Measurements from ENCODE around the gene DGKG. TPM values are rescaled to one million over a fixed set of nuclear protein-coding genes. Genes with fewer than 3 reads are reported as not detected.

Gene DGKG
- total RNA-seq, 1 experiment from 2014 or later: 17.5 TPM

DNA sequence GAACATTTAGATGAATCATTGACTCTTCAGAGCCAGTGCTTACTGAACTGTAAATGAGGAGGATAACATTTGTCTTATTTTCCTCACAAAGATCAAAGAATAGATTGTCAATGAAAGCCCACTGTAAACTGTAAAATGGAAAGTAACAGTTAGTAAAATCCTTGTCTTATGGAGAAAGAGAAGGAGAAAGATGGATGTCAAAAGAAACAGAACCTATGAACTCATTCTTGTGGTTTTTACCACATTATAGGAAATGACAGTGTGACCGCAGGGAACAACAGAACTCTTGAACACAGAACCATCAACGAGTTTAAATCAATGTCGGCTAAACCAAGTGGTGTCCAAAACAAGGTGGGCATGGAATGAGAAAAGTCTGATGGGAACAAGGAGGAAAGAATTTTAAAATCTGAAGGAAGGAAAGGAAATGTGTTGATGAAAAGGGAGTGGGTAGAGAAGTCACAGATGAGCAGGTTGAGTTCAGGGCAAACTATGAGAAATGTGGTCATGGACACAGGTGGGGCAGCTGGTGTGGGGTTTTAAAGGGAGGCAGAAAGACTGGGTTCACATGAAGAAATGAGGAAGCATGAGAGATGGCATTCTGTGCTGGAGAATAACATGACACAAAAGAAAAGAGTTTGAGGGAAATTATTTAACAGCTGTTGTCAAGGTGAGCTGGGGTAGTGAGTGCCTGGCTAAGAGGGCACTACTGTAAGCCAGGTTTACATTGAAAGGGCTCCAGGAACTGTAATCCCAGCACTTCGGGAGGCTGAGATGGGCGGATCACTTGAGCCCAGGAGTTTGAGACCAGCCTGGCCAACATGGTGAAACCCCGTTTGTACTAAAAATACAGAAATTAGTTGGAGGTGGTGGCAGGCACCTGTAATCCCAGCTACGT, 210.7 kb downstream of the DGKG start:
- DNase-seq (ENCODE audit: extremely low read depth, low read depth): no peak

DNA sequence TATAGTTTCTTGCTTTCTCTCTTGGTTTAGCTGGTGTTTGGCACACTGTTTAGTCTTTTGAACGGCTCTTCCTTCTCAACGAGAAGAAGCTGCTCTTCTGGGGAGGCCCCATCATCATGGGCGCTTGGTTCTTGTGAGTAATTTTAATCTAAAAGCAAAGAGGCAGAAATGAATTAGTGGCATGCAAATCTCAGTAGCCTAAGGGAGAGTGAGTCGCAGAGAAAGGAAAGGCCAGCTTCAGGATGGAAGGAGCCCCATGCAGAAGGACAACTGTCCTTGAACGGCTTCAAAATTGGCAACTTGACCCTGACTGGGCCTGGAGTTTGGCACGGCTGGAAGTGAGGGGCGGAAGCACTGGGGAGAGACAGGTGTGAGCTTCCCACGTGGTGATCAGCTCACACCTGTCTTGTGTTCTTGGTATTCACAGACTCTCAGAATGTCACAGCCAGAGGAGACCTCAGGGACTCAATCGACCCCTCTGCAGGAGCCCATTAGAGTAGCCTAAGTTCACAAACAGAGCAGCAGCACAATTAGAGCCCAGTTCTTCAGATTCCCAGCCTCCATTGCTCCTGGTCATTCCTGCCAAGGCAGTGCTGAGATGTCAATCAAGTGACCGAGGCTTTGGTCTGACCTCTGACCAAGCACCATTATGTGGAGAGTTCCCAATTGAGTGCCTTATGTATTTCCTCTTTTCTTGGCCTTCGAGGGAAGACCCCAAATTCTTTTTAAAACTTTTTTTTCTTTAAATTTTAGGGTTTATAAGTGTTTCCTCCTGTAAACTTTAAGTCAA, 211.8 kb downstream of the DGKG start:
- DNase-seq (ENCODE audit: extremely low read depth, low read depth): no peak

DNA sequence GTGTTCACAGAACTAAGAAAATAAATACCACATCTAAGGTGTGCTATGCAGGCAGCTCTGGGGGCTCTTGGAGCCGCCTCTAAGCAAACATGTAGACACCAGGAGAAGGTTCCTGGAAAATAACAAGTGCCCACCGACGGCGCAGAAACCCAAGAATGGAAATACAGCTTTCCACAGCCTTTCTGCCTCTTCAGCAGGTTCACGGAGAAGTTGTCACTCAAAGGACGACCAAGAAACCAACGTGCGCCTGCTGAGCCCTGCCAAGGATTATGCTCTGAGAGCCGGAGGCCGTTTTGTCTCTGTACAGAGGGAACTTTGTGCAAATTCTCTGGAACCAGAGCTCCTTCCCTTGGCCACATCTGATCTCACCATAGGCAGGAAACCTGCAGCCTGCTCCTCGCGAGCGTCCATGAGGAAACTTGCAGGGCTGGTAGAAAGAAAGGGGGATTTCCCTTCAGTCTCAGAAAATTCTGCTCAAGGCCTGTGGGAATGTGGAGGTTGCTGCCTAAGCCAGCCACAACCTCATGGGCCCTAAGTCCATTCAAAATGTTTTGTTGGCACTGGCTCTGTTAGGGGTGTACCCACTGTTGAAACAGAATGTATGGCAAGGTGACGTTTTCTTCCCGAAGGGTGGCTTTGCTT, 212.6 kb downstream of the DGKG start:
- DNase-seq (ENCODE audit: extremely low read depth, low read depth): no peak

DNA sequence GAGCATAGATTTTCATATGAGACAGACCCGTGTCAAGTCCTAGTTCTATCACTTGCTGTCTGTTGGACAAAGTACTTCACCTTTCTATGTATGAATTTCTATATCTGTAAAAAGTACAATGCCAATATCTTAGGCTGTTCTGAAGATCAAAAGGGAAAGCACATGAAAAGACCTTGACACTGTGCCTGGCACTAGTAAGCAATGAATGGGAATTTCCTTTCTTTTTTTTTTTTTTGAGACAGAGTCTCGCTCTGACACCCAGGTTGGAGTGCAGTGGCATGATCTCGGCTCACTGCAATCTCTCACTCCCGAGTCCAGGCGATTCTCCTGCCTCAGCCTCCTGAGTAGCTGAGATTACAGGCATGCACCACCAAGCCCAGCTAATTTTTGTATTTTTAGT, 217.8 kb downstream of the DGKG start:
- no peak for DNase-seq (ENCODE audit: extremely low read depth, low read depth)

DNA sequence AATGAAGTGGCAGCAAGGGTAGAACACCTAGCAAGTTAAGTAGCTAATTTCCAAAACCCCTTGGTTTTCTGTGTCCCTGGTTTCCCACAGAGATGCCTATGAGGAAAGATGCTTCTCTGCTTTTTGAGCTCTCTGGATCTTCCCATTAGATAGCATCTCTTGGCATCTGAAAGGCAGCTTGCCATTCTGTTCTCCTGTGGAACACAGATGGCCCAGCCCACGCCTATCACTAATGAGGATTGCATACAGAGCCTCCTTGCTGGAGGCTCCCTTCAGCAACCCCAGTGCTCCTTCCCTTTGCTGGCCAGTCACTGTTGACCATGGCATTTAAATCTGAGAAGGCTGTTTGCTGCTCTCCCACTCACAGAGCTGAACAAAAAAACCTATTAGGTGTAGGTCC, 218.8 kb downstream of the DGKG start:
- no peak for DNase-seq (ENCODE audit: extremely low read depth, low read depth)

DNA sequence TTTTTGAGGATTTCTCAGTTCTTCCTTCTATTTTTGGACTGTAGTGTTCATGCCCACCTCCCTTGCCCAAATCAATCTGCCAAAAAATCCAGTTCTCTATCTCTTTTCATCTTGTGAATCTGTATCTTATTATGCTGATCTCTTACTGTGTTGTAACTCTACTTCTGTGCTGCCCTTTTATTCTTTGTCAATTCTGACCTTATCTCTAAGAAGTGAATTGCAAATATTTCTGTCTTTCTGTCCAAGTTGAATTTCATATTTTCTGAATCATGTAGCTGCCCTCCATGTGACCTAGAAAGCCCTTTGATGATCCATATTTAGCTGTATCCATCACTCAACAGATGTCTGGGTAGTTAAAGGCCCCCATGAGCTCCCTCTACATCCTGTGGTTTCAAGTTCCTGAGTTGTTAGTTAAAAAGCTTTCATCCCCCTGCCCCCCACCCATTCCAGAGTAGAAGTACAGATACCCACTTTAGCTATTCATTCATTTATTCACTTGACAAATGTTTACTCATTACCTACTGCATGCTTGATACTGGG, 219.6 kb downstream of the DGKG start:
- DNase-seq (ENCODE audit: extremely low read depth, low read depth): no peak

DNA sequence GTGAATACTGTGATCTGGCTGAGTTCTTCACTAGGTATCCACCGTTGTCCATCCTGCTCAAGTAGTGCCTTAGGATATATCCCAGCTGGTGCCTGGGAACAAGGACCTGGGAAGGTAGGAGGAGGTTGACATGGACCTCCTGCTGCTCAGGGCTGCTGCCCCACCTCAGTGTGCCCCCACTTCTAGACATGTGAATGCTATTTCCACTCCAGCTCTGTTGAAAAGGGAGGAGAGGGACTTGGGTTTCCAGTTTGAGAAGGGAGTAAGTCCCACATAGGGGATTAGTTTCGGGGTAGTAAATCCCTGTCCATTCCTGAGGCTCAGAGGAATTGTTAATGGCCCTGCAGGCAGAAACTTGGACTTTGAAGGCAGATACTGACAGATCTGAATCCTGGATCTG, 220.2 kb downstream of the DGKG start:
- DNase-seq (ENCODE audit: extremely low read depth, low read depth): no peak

DNA sequence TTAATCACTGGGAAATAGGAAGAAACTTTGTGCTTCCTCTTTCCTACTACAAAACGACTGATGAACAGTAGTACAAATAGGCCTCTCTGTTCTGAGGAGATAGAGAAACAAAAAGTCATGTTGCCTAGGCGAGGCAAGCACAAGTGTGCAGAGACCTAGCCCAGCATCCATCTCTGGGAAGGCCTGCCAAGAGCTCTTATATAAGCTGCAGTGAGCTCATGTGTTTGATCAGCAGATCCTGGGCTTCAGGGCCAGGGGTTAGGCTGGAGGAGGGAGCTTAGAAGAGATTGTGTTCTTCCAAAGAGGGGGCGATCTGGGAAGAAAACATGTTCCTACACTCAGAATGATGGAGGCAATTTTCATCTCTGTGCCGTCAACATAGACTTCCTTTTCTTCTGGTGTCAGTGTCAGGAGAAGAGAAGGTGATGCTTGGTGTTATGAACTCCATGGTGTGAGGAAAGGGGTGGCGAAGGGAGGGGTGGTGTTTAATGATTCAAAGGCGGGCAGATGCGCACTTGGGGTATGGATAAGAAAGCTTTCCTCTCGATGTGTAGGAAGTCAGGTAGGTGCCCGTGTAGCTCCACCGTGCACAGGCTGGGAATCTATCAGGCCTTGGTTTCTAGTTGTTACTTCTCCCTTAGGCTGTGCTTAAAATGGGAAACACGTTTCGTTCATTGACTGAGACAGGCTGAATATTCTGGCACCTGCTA, 223.6 kb downstream of the DGKG start:
- no peak for DNase-seq (ENCODE audit: extremely low read depth, low read depth)

DNA sequence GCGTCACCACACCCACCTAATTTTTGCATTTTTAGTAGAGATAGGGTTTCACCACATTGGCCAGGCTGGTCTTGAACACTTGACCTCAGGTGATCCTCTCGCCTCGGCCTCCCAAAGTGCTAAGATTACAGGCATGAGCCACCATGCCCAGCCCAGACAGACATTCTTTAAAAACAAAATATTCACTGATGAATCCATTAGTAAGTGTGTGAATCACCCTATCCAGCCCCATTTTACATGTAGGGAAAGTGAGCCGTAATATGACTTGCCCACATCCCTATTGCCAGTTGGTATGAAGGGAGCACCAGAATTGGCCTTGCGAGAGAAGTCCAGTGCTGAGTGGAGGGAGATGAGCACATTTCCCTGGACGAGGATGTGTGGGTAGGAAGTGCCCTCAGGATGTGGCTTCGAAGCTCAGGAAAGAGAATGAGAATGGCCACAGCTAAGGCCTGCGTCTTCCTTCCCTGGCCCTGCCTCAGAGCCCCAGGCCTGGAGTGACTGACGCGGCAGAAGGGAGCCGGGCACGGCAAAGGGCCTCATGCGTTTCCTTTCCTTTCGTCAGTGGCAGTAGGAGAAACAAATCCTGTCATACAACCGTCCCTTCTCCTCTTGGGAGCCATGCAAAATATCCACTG, 224.9 kb downstream of the DGKG start:
- no peak for DNase-seq (ENCODE audit: extremely low read depth, low read depth)

DNA sequence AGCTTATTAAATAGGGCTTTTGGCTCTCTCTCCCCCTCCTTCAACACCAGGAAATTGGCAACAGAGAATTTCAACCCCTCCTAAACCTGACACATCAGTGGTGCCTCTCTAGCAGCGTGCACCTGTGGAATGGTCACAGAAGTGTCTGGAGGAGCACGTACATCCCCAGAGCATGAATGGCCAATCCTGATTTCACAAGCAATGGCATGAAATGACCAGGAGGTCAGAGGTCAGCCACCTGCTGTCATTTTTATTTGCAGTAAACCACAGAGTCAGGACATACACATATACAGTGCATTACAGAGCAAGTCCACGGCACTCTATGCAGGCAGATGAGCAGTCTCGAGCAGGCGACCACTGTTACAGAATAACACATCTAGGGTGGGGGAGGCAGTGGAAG, 228.1 kb downstream of the DGKG start:
- DNase-seq (ENCODE audit: extremely low read depth, low read depth): no peak

DNA sequence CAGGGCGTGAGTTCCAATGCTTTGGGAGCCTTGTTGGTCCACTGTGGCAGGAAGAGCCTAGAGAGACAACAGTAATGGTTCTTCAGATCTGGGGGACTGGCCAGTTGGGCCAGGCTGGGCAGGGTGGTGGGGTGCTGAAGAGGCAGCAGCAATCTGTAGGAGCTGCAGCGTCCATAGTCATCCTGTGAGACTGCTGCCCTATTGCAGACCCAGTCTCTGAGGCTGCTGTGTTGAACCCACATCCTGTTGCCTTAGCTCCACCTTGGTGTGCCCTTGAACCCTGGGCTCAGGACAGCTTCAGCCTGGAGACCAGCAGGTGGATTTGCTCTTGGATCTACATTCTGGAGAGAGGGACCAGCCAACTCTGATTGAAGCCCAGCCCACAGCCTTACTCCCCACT, 229.5 kb downstream of the DGKG start:
- no peak for DNase-seq (ENCODE audit: extremely low read depth, low read depth)

DNA sequence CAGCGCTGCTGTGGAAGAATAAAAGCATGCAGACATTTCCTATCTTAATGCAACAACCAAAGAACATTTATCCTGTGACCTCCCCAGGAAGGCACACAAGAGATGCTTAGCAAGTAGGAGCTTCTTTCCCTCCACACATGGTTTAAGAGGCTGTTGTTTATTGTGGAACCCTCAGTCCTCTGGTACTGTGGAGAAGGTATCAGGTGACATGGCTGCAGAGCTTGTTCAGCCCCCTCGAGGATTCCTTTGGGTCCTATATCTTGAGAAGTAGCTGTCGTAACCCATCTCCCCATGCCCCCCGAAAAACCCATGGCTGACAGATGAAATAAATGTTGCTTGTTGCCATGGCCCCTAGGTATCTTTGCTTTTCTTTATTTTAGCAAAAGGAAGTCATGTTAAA, 232.8 kb downstream of the DGKG start:
- no peak for DNase-seq (ENCODE audit: extremely low read depth, low read depth)

DNA sequence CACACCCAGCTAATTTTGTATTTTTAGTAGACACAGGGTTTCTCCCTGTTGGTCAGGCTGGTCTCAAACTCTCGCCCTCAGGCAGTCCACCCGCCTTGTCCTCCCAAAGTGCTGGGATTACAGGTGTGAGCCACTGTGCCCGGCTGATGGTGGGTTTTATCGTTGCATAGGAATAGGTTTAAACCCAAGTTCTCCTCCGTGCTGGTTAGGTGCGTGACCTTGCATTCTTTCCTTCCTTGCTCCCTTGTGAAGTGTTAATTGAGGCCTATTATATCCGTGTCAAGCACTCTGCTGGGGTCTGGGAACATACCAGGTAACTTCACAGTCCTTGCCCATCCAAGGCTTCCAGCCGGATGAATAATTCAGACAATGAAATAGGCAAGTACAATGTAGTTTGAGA, 233.9 kb downstream of the DGKG start:
- DNase-seq (ENCODE audit: extremely low read depth, low read depth): no peak

DNA sequence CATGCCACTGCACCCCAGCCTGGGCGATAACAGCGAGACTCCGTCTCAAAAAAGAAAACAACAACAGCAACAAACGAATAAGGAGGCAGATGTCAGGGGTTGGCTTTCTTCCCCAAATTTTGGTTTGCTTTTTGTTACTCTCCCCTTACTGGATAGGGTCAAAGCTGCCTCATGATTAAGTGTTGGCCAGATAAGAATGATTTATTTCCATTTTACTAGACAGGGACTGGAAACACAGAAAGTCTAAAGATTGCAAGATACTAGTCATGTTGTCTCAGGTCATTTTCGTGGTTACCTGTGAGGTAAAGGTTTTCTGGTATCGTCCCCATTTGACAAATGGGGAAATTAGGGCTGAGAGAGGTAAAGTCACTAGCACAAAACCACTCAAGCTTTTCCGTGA, 234.6 kb downstream of the DGKG start:
- DNase-seq (ENCODE audit: extremely low read depth, low read depth): no peak

DNA sequence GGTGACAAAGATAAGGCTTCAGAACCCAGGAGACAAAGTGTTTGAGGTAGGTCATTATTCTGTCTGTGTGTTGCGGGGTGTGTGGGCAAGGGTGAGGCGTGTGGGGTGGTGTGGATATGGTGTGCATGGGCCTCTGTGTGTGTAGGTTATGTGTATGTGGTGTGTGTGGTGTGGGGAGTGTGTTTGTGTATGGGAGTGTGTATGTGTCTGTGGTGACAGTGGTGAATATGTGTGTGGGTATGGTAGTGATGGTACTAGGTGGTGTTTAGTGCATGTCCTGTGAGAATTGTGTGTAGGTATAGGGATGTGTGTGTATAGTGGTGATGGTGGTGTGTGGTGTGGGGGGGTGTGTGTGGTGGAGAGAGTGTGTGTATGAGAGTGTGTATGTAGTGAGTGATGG, 236.9 kb downstream of the DGKG start:
- no peak for DNase-seq (ENCODE audit: extremely low read depth, low read depth)

DNA sequence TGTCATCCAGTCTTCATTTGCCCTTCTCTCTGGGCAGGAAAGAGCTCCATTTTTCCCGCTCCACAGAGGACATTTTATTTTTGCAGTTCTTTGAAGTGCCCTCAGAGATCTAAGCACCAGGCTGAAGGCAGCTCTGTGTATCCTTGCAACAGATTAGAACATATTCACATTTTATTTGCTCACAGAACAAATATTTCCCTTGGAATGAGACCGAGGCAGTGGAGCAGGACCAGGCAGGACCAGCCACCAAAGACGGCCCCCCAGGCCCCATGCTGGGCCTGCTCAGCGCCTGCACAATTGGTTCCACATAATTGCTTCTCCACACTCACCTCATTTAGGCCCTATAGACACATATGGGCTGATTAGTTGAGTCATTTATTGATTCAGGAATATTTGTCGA, 237.4 kb downstream of the DGKG start:
- no peak for DNase-seq (ENCODE audit: extremely low read depth, low read depth)

DNA sequence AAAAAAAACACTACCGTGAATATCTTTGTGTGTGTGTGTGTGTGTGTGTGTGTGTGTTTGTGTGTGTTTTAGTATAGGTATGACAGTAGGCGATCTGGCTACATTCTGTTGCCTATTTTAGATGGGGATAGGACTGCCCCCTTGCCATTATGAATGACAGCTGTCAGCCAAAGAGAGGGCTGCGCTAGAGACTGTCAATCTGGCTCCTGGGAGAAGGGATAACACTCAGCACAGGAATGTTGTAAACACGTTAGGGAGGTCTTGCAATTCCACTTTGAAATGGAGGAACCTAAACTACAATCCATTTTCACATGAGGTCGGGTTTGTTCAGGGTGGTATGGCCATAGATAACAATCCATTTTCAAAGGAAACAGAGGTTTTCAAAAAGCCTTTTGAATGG, 239.0 kb downstream of the DGKG start:
- no peak for DNase-seq (ENCODE audit: extremely low read depth, low read depth)

DNA sequence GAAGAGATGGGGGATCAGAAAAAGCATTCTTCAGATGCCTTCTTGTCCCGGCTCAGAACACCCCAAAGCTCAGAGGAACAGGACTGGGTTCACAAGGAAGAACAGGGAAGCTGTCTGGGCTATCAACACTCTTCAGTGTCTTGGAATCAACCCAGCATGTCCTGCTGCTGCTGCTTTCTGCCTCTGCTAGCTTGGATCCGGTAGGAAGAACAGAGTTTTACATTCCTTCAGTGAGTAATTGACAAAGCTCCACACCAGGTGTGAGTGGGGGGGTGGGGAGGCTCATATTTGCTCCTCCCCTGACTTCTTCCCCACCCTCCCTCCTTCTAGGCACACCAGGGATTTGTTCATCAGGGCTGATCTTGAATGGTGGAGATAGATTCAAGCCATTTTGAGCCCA, 240.1 kb downstream of the DGKG start:
- no peak for DNase-seq (ENCODE audit: extremely low read depth, low read depth)

DNA sequence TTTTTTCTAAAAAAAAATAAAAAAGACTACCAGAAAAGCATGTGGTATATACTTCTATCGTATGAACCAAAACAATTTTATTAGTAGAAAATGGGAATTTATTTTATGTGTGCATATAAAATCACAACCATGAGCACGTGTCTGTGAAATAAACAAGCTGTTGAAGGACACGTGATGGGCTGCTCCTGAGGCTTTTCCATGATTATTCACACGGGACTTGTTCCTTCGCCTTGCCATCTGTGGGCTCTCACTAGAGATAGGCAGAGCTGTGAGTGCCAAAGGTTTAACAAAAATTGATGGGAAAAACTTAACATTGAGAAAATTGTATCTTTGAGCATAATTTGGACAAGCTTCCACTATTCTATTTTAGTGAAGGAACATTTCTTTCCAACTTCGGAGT, 240.8 kb downstream of the DGKG start:
- no peak for DNase-seq (ENCODE audit: extremely low read depth, low read depth)

DNA sequence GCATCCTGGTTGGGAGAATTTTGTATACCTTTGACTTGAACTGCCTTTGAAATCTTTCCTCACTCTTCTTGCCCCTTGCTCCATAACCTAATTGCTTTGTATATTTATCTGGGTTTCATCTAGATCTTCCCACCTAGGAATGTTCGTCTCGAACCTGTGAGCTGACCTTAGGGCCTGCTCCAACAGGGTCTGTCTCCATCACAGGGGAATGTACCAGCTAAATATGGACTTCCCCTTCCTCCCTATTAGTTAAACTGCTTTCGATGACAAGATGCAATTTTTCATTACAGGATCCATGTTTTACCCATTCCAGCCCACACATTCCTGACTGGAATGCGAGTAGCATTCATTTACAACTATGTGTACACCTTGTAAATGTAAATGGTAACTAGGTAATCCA, 242.5 kb downstream of the DGKG start:
- no peak for DNase-seq (ENCODE audit: extremely low read depth, low read depth)

All from NCI-H460 (cell line).